DOHH2 (cell line): ENCODE measurements around the gene IFT20.

Experiments
- CTCF ChIP-seq: fragments of 200-600 bp; sonication (generic); IDR thresholded peaks from one replicate; pipeline ENCODE4 v1.5.1; 2014; ENCODE audit warnings: antibody characterized with exemption, mild to moderate bottlenecking, low read depth, low read length; ENCODE audit not compliant: poor library complexity, severe bottlenecking
- EZH2phosphoT487 ChIP-seq: fragments of 200-600 bp; sonication (generic); IDR thresholded peaks from 2 replicates; pipeline ENCODE4 v1.6.1; 2017; ENCODE audit warnings: borderline replicate concordance, mild to moderate bottlenecking, antibody characterized with exemption, low read length, moderate library complexity, mixed read lengths

GRCh38 chr17:28369684-28370034, 34.4 kb upstream of the IFT20 start:
- TF ChIP-seq CTCF (no peak), EZH2phosphoT487 (no peak)
